GM19328 (cell line): ENCODE measurements around the gene GBX2.

Source experiments
- ATAC-seq: cut with Tn5 transposase; IDR thresholded peaks from one replicate; pipeline ENCODE4 v1.9.1; 2021; ENCODE audit warnings: mild to moderate bottlenecking, moderate library complexity; ENCODE audit not compliant: unreplicated experiment

GBX2 gene

GRCh38 chr2:236168110-236169080 is at the start of gene GBX2:
TSS of gene GBX2 (minus strand) at chr2:236168386. CDS start at chr2:236167971, 415 bp downstream.
- no peak for ATAC-seq

GRCh38 chr2:236217926-236218325 is 49.7 kb upstream of the GBX2 start:
- no peak for ATAC-seq

- ATAC-seq, result no peak
Observed at GRCh38 chr2:236216711-236217110, 48.5 kb upstream of the GBX2 start.

- ATAC-seq, result no peak
Observed at GRCh38 chr2:236215761-236216333, 47.7 kb upstream of the GBX2 start.

GRCh38 chr2:236215196-236215595 is 47.0 kb upstream of the GBX2 start:
- no peak for ATAC-seq

- ATAC-seq, result no peak
Observed at GRCh38 chr2:236214376-236214995, 46.3 kb upstream of the GBX2 start.

- ATAC-seq, result no peak
Observed at GRCh38 chr2:236211296-236211695, 43.1 kb upstream of the GBX2 start.

GRCh38 chr2:236210536-236210935 is 42.4 kb upstream of the GBX2 start:
- ATAC-seq, result no peak

- no peak for ATAC-seq
Observed at GRCh38 chr2:236209996-236210395, 41.8 kb upstream of the GBX2 start.

GRCh38 chr2:236209535-236209934 is 41.3 kb upstream of the GBX2 start:
- ATAC-seq, result no peak

- ATAC-seq, result no peak
Observed at GRCh38 chr2:236208019-236208926, 40.1 kb upstream of the GBX2 start.

GRCh38 chr2:236207472-236207871 is 39.3 kb upstream of the GBX2 start:
- no peak for ATAC-seq

- ATAC-seq, result no peak
Observed at GRCh38 chr2:236205867-236206645, 37.9 kb upstream of the GBX2 start.

- ATAC-seq, result no peak
Observed at GRCh38 chr2:236204953-236205352, 36.8 kb upstream of the GBX2 start.

GRCh38 chr2:236200378-236200777 is 32.2 kb upstream of the GBX2 start:
- no peak for ATAC-seq

- no peak for ATAC-seq
Observed at GRCh38 chr2:236196366-236196765, 28.2 kb upstream of the GBX2 start.

- ATAC-seq, result no peak
Observed at GRCh38 chr2:236195726-236196125, 27.5 kb upstream of the GBX2 start.

- no peak for ATAC-seq
Observed at GRCh38 chr2:236194786-236195185, 26.6 kb upstream of the GBX2 start.

- no peak for ATAC-seq
Observed at GRCh38 chr2:236193026-236193425, 24.8 kb upstream of the GBX2 start.

GRCh38 chr2:236190674-236191073 is 22.5 kb upstream of the GBX2 start:
- ATAC-seq, result no peak
